ENCODE measurements around the gene OR4F6. TPM values are rescaled to one million over a fixed set of nuclear protein-coding genes. Genes with fewer than 3 reads are reported as not detected.

The OR4F6 gene
- total RNA-seq, 1 donor from 2014 or later: not detected

DNA sequence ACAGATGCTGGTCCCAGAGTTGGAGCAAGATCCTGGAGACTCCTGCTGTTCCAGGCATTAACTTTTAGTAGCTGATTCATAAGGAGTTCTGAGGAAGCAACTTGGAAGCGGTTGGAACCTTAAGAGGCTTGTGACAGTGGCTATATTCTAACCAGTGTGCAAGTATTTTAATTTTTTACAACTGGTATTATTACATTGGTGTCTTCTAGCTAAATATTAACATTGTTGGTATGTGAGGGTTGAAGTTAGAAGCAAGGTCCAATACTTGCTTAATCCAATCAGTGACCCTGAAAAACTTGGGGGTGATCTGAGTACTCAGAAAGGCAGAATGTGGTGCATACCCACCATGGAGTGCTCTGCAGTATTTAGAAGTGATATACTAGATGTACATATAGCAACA, 7.1 kb downstream of the OR4F6 start:
- DNase-seq (no peak), ATAC-seq (ENCODE audit: low read depth) (no peak)
- intact Hi-C loops (cut with micrococcal nuclease): no loop called here
- H3K4me3 Mint-ChIP-seq: no peak overlapping the region
- no peaks in the 10 kb centered on the region for H3K9me3 Mint-ChIP-seq
- POLR2A ChIA-PET: no interaction called here
- H3K27me3 Mint-ChIP-seq: peaks cover 4% of the 10 kb centered on the region
- H3K36me3 Mint-ChIP-seq (ENCODE audit: low read depth): no peaks in the 10 kb centered on the region
- no peaks in the 10 kb centered on the region for H3K4me1 Mint-ChIP-seq
- H3K27ac Mint-ChIP-seq: no peak overlapping the region
- TF ChIP-seq, protein P1, sequence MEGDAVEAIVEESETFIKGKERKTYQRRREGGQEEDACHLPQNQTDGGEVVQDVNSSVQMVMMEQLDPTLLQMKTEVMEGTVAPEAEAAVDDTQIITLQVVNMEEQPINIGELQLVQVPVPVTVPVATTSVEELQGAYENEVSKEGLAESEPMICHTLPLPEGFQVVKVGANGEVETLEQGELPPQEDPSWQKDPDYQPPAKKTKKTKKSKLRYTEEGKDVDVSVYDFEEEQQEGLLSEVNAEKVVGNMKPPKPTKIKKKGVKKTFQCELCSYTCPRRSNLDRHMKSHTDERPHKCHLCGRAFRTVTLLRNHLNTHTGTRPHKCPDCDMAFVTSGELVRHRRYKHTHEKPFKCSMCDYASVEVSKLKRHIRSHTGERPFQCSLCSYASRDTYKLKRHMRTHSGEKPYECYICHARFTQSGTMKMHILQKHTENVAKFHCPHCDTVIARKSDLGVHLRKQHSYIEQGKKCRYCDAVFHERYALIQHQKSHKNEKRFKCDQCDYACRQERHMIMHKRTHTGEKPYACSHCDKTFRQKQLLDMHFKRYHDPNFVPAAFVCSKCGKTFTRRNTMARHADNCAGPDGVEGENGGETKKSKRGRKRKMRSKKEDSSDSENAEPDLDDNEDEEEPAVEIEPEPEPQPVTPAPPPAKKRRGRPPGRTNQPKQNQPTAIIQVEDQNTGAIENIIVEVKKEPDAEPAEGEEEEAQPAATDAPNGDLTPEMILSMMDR (IDR thresholded peaks at IDR 0.05): no peak
- CTCF ChIA-PET: no interaction called here

- H3K27me3 Mint-ChIP-seq: peaks cover 5% of the 10 kb centered on the region
These were observed 7.6 kb downstream of the OR4F6 start for GRCh38 chr15:101810876-101811275.

GRCh38 chr15:101811902-101812301, 8.6 kb downstream of the OR4F6 start, which contains the start of gene OR4F15:
TSS of gene OR4F15 (plus strand) at chr15:101812202. CDS start at chr15:101818187, 5,985 bp downstream.
- no peaks in the 10 kb centered on the region for H3K9me3 Mint-ChIP-seq

More at GRCh38 chr15:101810876-101811275, 7.6 kb downstream of the OR4F6 start:
- TF ChIP-seq, protein P1 (IDR thresholded peaks at IDR 0.05): no peak
- Mint-ChIP-seq H3K4me3 (no peak overlapping the region), H3K36me3 (ENCODE audit: low read depth) (no peaks in the 10 kb centered on the region), H3K9me3 (no peaks in the 10 kb centered on the region), H3K4me1 (no peaks in the 10 kb centered on the region), H3K27ac (no peak overlapping the region)
- no peak for ATAC-seq (ENCODE audit: low read depth)
- POLR2A ChIA-PET: no interaction called here
- CTCF ChIA-PET: no interaction called here
- intact Hi-C loops (cut with micrococcal nuclease): no loop called here
- no peak for DNase-seq

GRCh38 chr15:101813803-101814534, 10.7 kb downstream of the OR4F6 start:
- Mint-ChIP-seq H3K36me3 (ENCODE audit: low read depth) (no peaks in the 10 kb centered on the region), H3K4me1 (no peaks in the 10 kb centered on the region), H3K9me3 (no peaks in the 10 kb centered on the region), H3K27me3 (peaks cover 3% of the 10 kb centered on the region), H3K27ac (no peak overlapping the region), H3K4me3 (no peak overlapping the region)
- no peak for DNase-seq
- ATAC-seq (ENCODE audit: low read depth): no peak
- ChIA-PET CTCF (no interaction called here), POLR2A (interaction anchor here (0.5 kb wide), 1 partner anchor 97 kb away, joined by 5 read pairs; no protein-coding TSS in a partner anchor)
- TF ChIP-seq, protein P1 (IDR thresholded peaks at IDR 0.05): no peak
- intact Hi-C loops (cut with micrococcal nuclease): no loop called here

More at GRCh38 chr15:101811902-101812301, 8.6 kb downstream of the OR4F6 start, which contains the start of gene OR4F15:
- H3K4me3 Mint-ChIP-seq: no peak within 1 kb of the TSS
- POLR2A ChIA-PET: no interaction called here
- H3K4me1 Mint-ChIP-seq: no peaks in the 10 kb centered on the region
- TF ChIP-seq, protein P1 (IDR thresholded peaks at IDR 0.05): no peak
- no peak for DNase-seq
- peaks cover 7% of the 10 kb centered on the region for H3K27me3 Mint-ChIP-seq
- H3K27ac Mint-ChIP-seq: no peak within 1 kb of the TSS
- intact Hi-C loops (cut with micrococcal nuclease): no loop called here
- no peak for ATAC-seq (ENCODE audit: low read depth)
- CTCF ChIA-PET: no interaction called here
- H3K36me3 Mint-ChIP-seq (ENCODE audit: low read depth): no peaks in the 10 kb centered on the region

DNA sequence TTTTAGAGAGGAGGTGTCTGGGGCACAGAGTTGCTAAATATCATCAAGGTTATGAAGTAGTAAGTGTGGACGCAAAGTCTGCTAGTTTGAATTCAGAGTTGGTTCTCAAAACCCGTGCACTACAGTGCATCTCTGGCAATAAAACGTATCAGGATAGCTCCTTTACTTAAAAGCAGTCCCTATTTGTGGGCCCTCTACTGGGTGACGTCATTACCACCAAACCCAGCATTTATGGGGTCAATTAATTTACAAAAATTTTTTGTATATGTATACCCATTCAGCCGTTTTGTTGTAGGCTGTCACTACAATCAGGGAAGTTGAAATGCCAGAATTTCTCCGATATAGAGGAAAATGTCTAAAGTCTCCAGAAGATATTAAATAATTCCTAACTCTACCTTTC, 17.5 kb downstream of the OR4F6 start:
- intact Hi-C loops (cut with micrococcal nuclease): no loop called here
- POLR2A ChIA-PET: no interaction called here
- TF ChIP-seq, protein P1 (IDR thresholded peaks at IDR 0.05): no peak
- Mint-ChIP-seq H3K27ac (no peak overlapping the region), H3K4me1 (no peaks in the 10 kb centered on the region), H3K4me3 (no peak overlapping the region), H3K27me3 (peaks cover 7% of the 10 kb centered on the region), H3K9me3 (no peaks in the 10 kb centered on the region), H3K36me3 (ENCODE audit: low read depth) (no peaks in the 10 kb centered on the region)
- DNase-seq (no peak), ATAC-seq (ENCODE audit: low read depth) (no peak)
- CTCF ChIA-PET: no interaction called here

Measured in activated B cell treated with CpG ODN at 0.5 μM for 24 hours (primary cell).